H9 (cell line): ENCODE results near the gene SERPIND1. TPM values are rescaled to one million over a fixed set of nuclear protein-coding genes. Genes with fewer than 3 reads are reported as not detected.

Experiments
- DNase-seq: peaks from one replicate; pipeline ENCODE4 v3.0.0-alpha.2; 2017
- H2AFZ ChIP-seq: one replicate; pipeline ENCODE4 v1.6.1; 2013; ENCODE audit warnings: mild to moderate bottlenecking, low read length, control low read depth, moderate library complexity
- H2AK5ac ChIP-seq: 2 replicates; pipeline ENCODE4 v1.6.1; 2013; ENCODE audit warnings: low read length, control low read depth, mixed read lengths; ENCODE audit not compliant: insufficient read length
- H2BK120ac ChIP-seq: one replicate; pipeline ENCODE4 v1.6.1; 2013; ENCODE audit warnings: low read depth, mild to moderate bottlenecking, low read length, control low read depth, inconsistent platforms; ENCODE audit not compliant: poor library complexity, severe bottlenecking
- H2BK12ac ChIP-seq: 2 replicates; pipeline ENCODE4 v1.6.1; 2013; ENCODE audit warnings: low read length, control low read depth, mixed read lengths, low read depth; ENCODE audit not compliant: insufficient read length
- H2BK15ac ChIP-seq: 2 replicates; pipeline ENCODE4 v1.6.1; 2013; ENCODE audit warnings: low read depth, low read length, control low read depth
- H2BK20ac ChIP-seq: one replicate; pipeline ENCODE4 v1.6.1; 2013; ENCODE audit warnings: low read depth, mild to moderate bottlenecking, low read length, control low read depth, inconsistent platforms; ENCODE audit not compliant: poor library complexity, severe bottlenecking
- H2BK5ac ChIP-seq: 2 replicates; pipeline ENCODE4 v1.6.1; 2013; ENCODE audit warnings: low read length, control low read depth, mixed read lengths; ENCODE audit not compliant: insufficient read length
- H3K14ac ChIP-seq: 2 replicates; pipeline ENCODE4 v1.6.1; 2013; ENCODE audit warnings: low read length, control low read depth; ENCODE audit not compliant: insufficient read depth
- H3K18ac ChIP-seq: 2 replicates; pipeline ENCODE4 v1.6.1; 2013; ENCODE audit warnings: low read depth, mild to moderate bottlenecking, mixed read lengths, low read length, control low read depth; ENCODE audit not compliant: insufficient read length
- H3K23ac ChIP-seq: 2 replicates; pipeline ENCODE4 v1.6.1; 2013; ENCODE audit warnings: low read length, control low read depth, mixed read lengths, low read depth; ENCODE audit not compliant: insufficient read length
- H3K23me2 ChIP-seq: 2 replicates; pipeline ENCODE4 v1.6.1; 2013; ENCODE audit warnings: low read depth, mild to moderate bottlenecking, mixed read lengths, low read length, control low read depth; ENCODE audit not compliant: insufficient read length, poor library complexity, severe bottlenecking
- H3K27ac ChIP-seq: 2 replicates; pipeline ENCODE4 v1.5.1; 2013; ENCODE audit warnings: low read length, control low read depth, mixed read lengths, low read depth; ENCODE audit not compliant: insufficient read length
- H3K27me3 ChIP-seq: 2 replicates; pipeline ENCODE4 v1.6.1; 2013; ENCODE audit warnings: low read length, control low read depth, inconsistent platforms; ENCODE audit not compliant: insufficient read depth
- H3K4ac ChIP-seq: 2 replicates; pipeline ENCODE4 v1.6.1; 2013; ENCODE audit warnings: low read depth, mild to moderate bottlenecking, control low read depth, inconsistent platforms, low read length, moderate library complexity
- H3K4me1 ChIP-seq: 2 replicates; pipeline ENCODE4 v1.6.1; 2013; ENCODE audit warnings: low read length, control low read depth, inconsistent platforms; ENCODE audit not compliant: insufficient read depth
- H3K4me2 ChIP-seq: 2 replicates; pipeline ENCODE4 v1.6.1; 2013; ENCODE audit warnings: low read length, control low read depth, mixed read lengths; ENCODE audit not compliant: insufficient read length, insufficient read depth
- H3K56ac ChIP-seq: 2 replicates; pipeline ENCODE4 v1.6.1; 2013; ENCODE audit warnings: low read depth, mild to moderate bottlenecking, mixed read lengths, low read length, control low read depth; ENCODE audit not compliant: insufficient read length
- H3K79me1 ChIP-seq: 2 replicates; pipeline ENCODE4 v1.6.1; 2013; ENCODE audit warnings: low read depth, mild to moderate bottlenecking, moderate library complexity, low read length, control low read depth, inconsistent platforms; ENCODE audit not compliant: insufficient read depth, poor library complexity, severe bottlenecking
- H3K79me2 ChIP-seq: 2 replicates; pipeline ENCODE4 v1.6.1; 2013; ENCODE audit warnings: low read length, control low read depth, inconsistent platforms; ENCODE audit not compliant: insufficient read depth
- H3K9ac ChIP-seq: 2 replicates; pipeline ENCODE4 v1.6.1; 2013; ENCODE audit warnings: low read length, control low read depth, mixed read lengths; ENCODE audit not compliant: insufficient read length; ENCODE audit errors: extremely low read depth
- H3K9me3 ChIP-seq: one replicate; pipeline ENCODE4 v1.6.1; 2013; ENCODE audit warnings: low read depth, low read length, inconsistent platforms; ENCODE audit not compliant: control insufficient read depth
- H3T11ph ChIP-seq: one replicate; pipeline ENCODE4 v1.6.1; 2013; ENCODE audit warnings: mild to moderate bottlenecking, low read length, control low read depth, inconsistent platforms
- H4K20me1 ChIP-seq: one replicate; pipeline ENCODE4 v1.6.1; 2013; ENCODE audit not compliant: control insufficient read depth, insufficient read length, insufficient read depth
- H4K5ac ChIP-seq: 2 replicates; pipeline ENCODE4 v1.6.1; 2013; ENCODE audit warnings: low read depth, mild to moderate bottlenecking, mixed read lengths, low read length, control low read depth; ENCODE audit not compliant: insufficient read length
- H4K8ac ChIP-seq: replicated peaks from 2 replicates; pipeline ENCODE4 v1.6.1; 2013; ENCODE audit warnings: low read length, control low read depth, mixed read lengths, low read depth; ENCODE audit not compliant: insufficient read length
- H4K91ac ChIP-seq: 2 replicates; pipeline ENCODE4 v1.6.1; 2013; ENCODE audit warnings: low read depth, mild to moderate bottlenecking, moderate library complexity, mixed read lengths, low read length, control low read depth; ENCODE audit not compliant: insufficient read length
- H3K27ac Mint-ChIP-seq, 3 experiments: 2 replicates in 2 of 3; 3 replicates in 1 of 3; pipeline ENCODE4 v1.8.0; 2020 to 2021; ENCODE audit warnings: mixed read lengths in 3 of 3, mild to moderate bottlenecking in 1 of 3, moderate library complexity in 1 of 3
- H3K27me3 Mint-ChIP-seq: 2 replicates; pipeline ENCODE4 v1.8.0; 2021; ENCODE audit warnings: low read depth, mild to moderate bottlenecking, moderate library complexity, mixed read lengths
- H3K36me3 Mint-ChIP-seq, 3 experiments: 2 replicates in 2 of 3; 3 replicates in 1 of 3; pipeline ENCODE4 v1.8.0; 2020 to 2021; ENCODE audit warnings: low read depth in 3 of 3, mixed read lengths in 3 of 3; ENCODE audit not compliant: insufficient read depth in 1 of 3
- H3K4me1 Mint-ChIP-seq, 2 experiments: 2 replicates each; pipeline ENCODE4 v1.8.0; 2020; ENCODE audit warnings: mixed read lengths in 2 of 2
- H3K4me3 Mint-ChIP-seq, 2 experiments: 2 replicates in 1 of 2; 3 replicates in 1 of 2; pipeline ENCODE4 v1.8.0; 2020 to 2021; ENCODE audit warnings: mild to moderate bottlenecking in 2 of 2, mixed read lengths in 2 of 2, moderate library complexity in 1 of 2
- H3K9me3 Mint-ChIP-seq, 2 experiments: 2 replicates in 1 of 2; 3 replicates in 1 of 2; pipeline ENCODE4 v1.8.0; 2020; ENCODE audit warnings: mild to moderate bottlenecking in 2 of 2, mixed read lengths in 2 of 2, moderate library complexity in 1 of 2
- CTCF ChIP-seq: fragments of 200-600 bp; sonication (generic); conservative IDR thresholded peaks from 3 replicates; pipeline ENCODE4 v1.8.0; 2021; ENCODE audit warnings: antibody characterized with exemption, mild to moderate bottlenecking
- WGBS: extraction: QIAGEN DNeasy Blood & Tissue Kit; methylation state at CpG from one replicate; pipeline ENCODE4 v1.1.7; 2013; ENCODE audit warnings: missing lambda C conversion rate, low lambda C conversion rate, mixed read lengths; ENCODE audit not compliant: insufficient read length; ENCODE audit errors: extremely low coverage; 5-methylcytosine and 5-hydroxymethylcytosine counted together
- total RNA-seq: library from RNA; stranded (reverse); gene quantifications from 2 replicates; pipeline ENCODE4 v1.2.1, GENCODE V29; 2021

The SERPIND1 gene
- total RNA-seq, 1 experiment from 2014 or later = not detected

GRCh38 chr22:20808844-20809243, 34.9 kb downstream of the SERPIND1 start:
- Histone ChIP-seq H3K56ac (no peak overlapping the region), H2BK120ac (no peak overlapping the region), H2BK20ac (no peak overlapping the region), H3K14ac (no peak overlapping the region), H2AK5ac (no peak overlapping the region), H4K5ac (no peak overlapping the region), H4K20me1 (no peaks in the 10 kb centered on the region), H3K18ac (no peak overlapping the region), H3K9me3 (no peaks in the 10 kb centered on the region), H4K8ac (no peak overlapping the region), H2BK15ac (no peak overlapping the region), H3K27me3 (no peaks in the 10 kb centered on the region), H3K79me1 (no peaks in the 10 kb centered on the region), H3K79me2 (no peaks in the 10 kb centered on the region), H3K23ac (no peak overlapping the region), H3K9ac (no peak overlapping the region), H2BK12ac (no peak overlapping the region), H4K91ac (no peak overlapping the region), H2BK5ac (no peak overlapping the region), H3K27ac (no peak overlapping the region), H3K4me2 (no peak overlapping the region), H3K4ac (no peak overlapping the region), H3T11ph (no peak overlapping the region), H2AFZ (no peak overlapping the region), H3K4me1 (no peaks in the 10 kb centered on the region), H3K23me2 (no peaks in the 10 kb centered on the region)
- TF ChIP-seq CTCF = no peak
- Mint-ChIP-seq H3K4me3 (no peak overlapping the region), H3K27ac (no peak overlapping the region), H3K9me3 (no peaks in the 10 kb centered on the region), H3K27me3 (no peaks in the 10 kb centered on the region), H3K36me3 (peaks cover 12 to 77% (median 48%) of the 10 kb centered on the region in 3 experiments; a peak in 6 of 7 replicates), H3K4me1 (peaks cover 4 to 5% of the 10 kb centered on the region in 2 experiments; a peak in 3 of 4 replicates)
- DNase-seq = no peak
- WGBS = no CpG with 5 or more reads among the region's 4 CpGs
